Measurements from ENCODE around the gene FAHD2B. TPM values are rescaled to one million over a fixed set of nuclear protein-coding genes. Genes with fewer than 3 reads are reported as not detected.
"Not testable (repeated sequence)": the region's sequence is repeated elsewhere in the genome, so short reads cannot be mapped to it uniquely, and the experiment has no call there.

FAHD2B gene
- total RNA-seq, 1 experiment from 2014 or later, result 34.5 TPM

- H3K56ac ChIP-seq (ENCODE audit: insufficient read length, low read depth, low read length); H3K9me3 ChIP-seq (ENCODE audit: control insufficient read depth, low read depth, low read length); H2AK5ac ChIP-seq (ENCODE audit: insufficient read length, low read length); H3K23me2 ChIP-seq (ENCODE audit: insufficient read length, low read depth, low read length, poor library complexity, severe bottlenecking); H3K27me3 Mint-ChIP-seq (ENCODE audit: low read depth); H3K4me3 Mint-ChIP-seq; H3K4ac ChIP-seq (ENCODE audit: low read depth, low read length); H2BK12ac ChIP-seq (ENCODE audit: insufficient read length, low read depth, low read length); H3K18ac ChIP-seq (ENCODE audit: insufficient read length, low read depth, low read length); H3K14ac ChIP-seq (ENCODE audit: insufficient read depth, low read length); H3K23ac ChIP-seq (ENCODE audit: insufficient read length, low read depth, low read length); H3K79me1 ChIP-seq (ENCODE audit: insufficient read depth, low read depth, low read length, poor library complexity, severe bottlenecking); H2BK120ac ChIP-seq (ENCODE audit: low read depth, low read length, poor library complexity, severe bottlenecking); H3K36me3 Mint-ChIP-seq (ENCODE audit: insufficient read depth in 1 of 3, low read depth in 3 of 3); H4K8ac ChIP-seq (replicated peaks; ENCODE audit: insufficient read length, low read depth, low read length); H2BK15ac ChIP-seq (ENCODE audit: low read depth, low read length); H3K79me2 ChIP-seq (ENCODE audit: insufficient read depth, low read length); H3K27ac ChIP-seq (ENCODE audit: insufficient read length, low read depth, low read length); H3K27me3 ChIP-seq (ENCODE audit: insufficient read depth, low read length); H4K91ac ChIP-seq (ENCODE audit: insufficient read length, low read depth, low read length); H3K4me2 ChIP-seq (ENCODE audit: insufficient read depth, insufficient read length, low read length); H3K27ac Mint-ChIP-seq; H3K9ac ChIP-seq (ENCODE audit: extremely low read depth, insufficient read length, low read length); H2BK20ac ChIP-seq (ENCODE audit: low read depth, low read length, poor library complexity, severe bottlenecking); H3K4me1 ChIP-seq (ENCODE audit: insufficient read depth, low read length); H2AFZ ChIP-seq (ENCODE audit: low read length); H2BK5ac ChIP-seq (ENCODE audit: insufficient read length, low read length); H4K5ac ChIP-seq (ENCODE audit: insufficient read length, low read depth, low read length); H3T11ph ChIP-seq (ENCODE audit: low read length); DNase-seq; H4K20me1 ChIP-seq (ENCODE audit: control insufficient read depth, insufficient read depth, insufficient read length); H3K9me3 Mint-ChIP-seq: not testable (repeated sequence)
- WGBS (ENCODE audit: extremely low coverage, insufficient read length, low lambda C conversion rate), result no CpG with 5 or more reads among the region's 1 CpG
- H3K4me1 Mint-ChIP-seq, result peaks cover 11 to 18% of the 10 kb centered on the region in 2 experiments
Measured at GRCh38 chr2:97062020-97062419, 32.7 kb downstream of the FAHD2B start.

- H2BK120ac ChIP-seq (ENCODE audit: low read depth, low read length, poor library complexity, severe bottlenecking); H2BK15ac ChIP-seq (ENCODE audit: low read depth, low read length); H3K79me2 ChIP-seq (ENCODE audit: insufficient read depth, low read length); DNase-seq; H2BK20ac ChIP-seq (ENCODE audit: low read depth, low read length, poor library complexity, severe bottlenecking); H3K23ac ChIP-seq (ENCODE audit: insufficient read length, low read depth, low read length); H3K27ac ChIP-seq (ENCODE audit: insufficient read length, low read depth, low read length); H3K27me3 Mint-ChIP-seq (ENCODE audit: low read depth); H3K9ac ChIP-seq (ENCODE audit: extremely low read depth, insufficient read length, low read length); H3K4me1 ChIP-seq (ENCODE audit: insufficient read depth, low read length); H2AFZ ChIP-seq (ENCODE audit: low read length); H3K79me1 ChIP-seq (ENCODE audit: insufficient read depth, low read depth, low read length, poor library complexity, severe bottlenecking); H3K27me3 ChIP-seq (ENCODE audit: insufficient read depth, low read length); H2BK12ac ChIP-seq (ENCODE audit: insufficient read length, low read depth, low read length); H4K20me1 ChIP-seq (ENCODE audit: control insufficient read depth, insufficient read depth, insufficient read length); H3K4me3 Mint-ChIP-seq; H3K14ac ChIP-seq (ENCODE audit: insufficient read depth, low read length); H3K9me3 ChIP-seq (ENCODE audit: control insufficient read depth, low read depth, low read length); H3K56ac ChIP-seq (ENCODE audit: insufficient read length, low read depth, low read length); H4K5ac ChIP-seq (ENCODE audit: insufficient read length, low read depth, low read length); H3K27ac Mint-ChIP-seq; H3K4ac ChIP-seq (ENCODE audit: low read depth, low read length); H4K8ac ChIP-seq (replicated peaks; ENCODE audit: insufficient read length, low read depth, low read length); H3T11ph ChIP-seq (ENCODE audit: low read length); H3K4me2 ChIP-seq (ENCODE audit: insufficient read depth, insufficient read length, low read length); H2BK5ac ChIP-seq (ENCODE audit: insufficient read length, low read length); H3K18ac ChIP-seq (ENCODE audit: insufficient read length, low read depth, low read length); H3K9me3 Mint-ChIP-seq; H2AK5ac ChIP-seq (ENCODE audit: insufficient read length, low read length); H3K23me2 ChIP-seq (ENCODE audit: insufficient read length, low read depth, low read length, poor library complexity, severe bottlenecking); H4K91ac ChIP-seq (ENCODE audit: insufficient read length, low read depth, low read length); H3K36me3 Mint-ChIP-seq (ENCODE audit: insufficient read depth in 1 of 3, low read depth in 3 of 3): not testable (repeated sequence)
- no CpG with 5 or more reads among the region's 7 CpGs for WGBS (ENCODE audit: extremely low coverage, insufficient read length, low lambda C conversion rate)
- H3K4me1 Mint-ChIP-seq, result peaks cover 11 to 13% of the 10 kb centered on the region in 2 experiments
Measured at GRCh38 chr2:97059782-97060181, 34.9 kb downstream of the FAHD2B start.
